Neural crest cell (in vitro differentiated cells): ENCODE data around the gene MKRN1. TPM values are rescaled to one million over a fixed set of nuclear protein-coding genes. Genes with fewer than 3 reads are reported as not detected.
A peak's percentile ranks its signal among the peaks of the same experiment; 100 is the strongest.

Experiments used
- DNase-seq: peaks from one replicate; pipeline ENCODE4 v3.0.0; 2021; ENCODE audit warnings: low read depth, mixed read lengths, low spot score
- H3K27ac Mint-ChIP-seq: one replicate; pipeline ENCODE4 v1.8.0; 2021; ENCODE audit warnings: mild to moderate bottlenecking, mixed read lengths; ENCODE audit not compliant: unreplicated experiment
- H3K27me3 Mint-ChIP-seq: 2 replicates; pipeline ENCODE4 v1.8.0; 2021; ENCODE audit warnings: low read depth, mild to moderate bottlenecking, mixed read lengths
- H3K36me3 Mint-ChIP-seq: 2 replicates; pipeline ENCODE4 v1.8.0; 2021; ENCODE audit warnings: low read depth, mild to moderate bottlenecking, mixed read lengths
- H3K4me1 Mint-ChIP-seq: 2 replicates; pipeline ENCODE4 v1.8.0; 2021; ENCODE audit warnings: mixed read lengths
- H3K4me3 Mint-ChIP-seq: one replicate; pipeline ENCODE4 v1.8.0; 2021; ENCODE audit warnings: mild to moderate bottlenecking, mixed read lengths
- H3K9me3 Mint-ChIP-seq: 2 replicates; pipeline ENCODE4 v1.8.0; 2021; ENCODE audit warnings: mixed read lengths
- total RNA-seq: library from RNA; stranded (reverse); gene quantifications from 2 replicates; pipeline ENCODE4 v1.2.1, GENCODE V29; 2021
- TF ChIP-seq, protein P1 (sequence below): fragments of 200-600 bp; sonication (generic); conservative IDR thresholded peaks from 2 replicates; pipeline ENCODE4 v1.5.0; 2021; ENCODE audit warnings: antibody characterized with exemption, mild to moderate bottlenecking

The MKRN1 gene
- total RNA-seq, 1 donor from 2014 or later = 81.2 TPM

DNA sequence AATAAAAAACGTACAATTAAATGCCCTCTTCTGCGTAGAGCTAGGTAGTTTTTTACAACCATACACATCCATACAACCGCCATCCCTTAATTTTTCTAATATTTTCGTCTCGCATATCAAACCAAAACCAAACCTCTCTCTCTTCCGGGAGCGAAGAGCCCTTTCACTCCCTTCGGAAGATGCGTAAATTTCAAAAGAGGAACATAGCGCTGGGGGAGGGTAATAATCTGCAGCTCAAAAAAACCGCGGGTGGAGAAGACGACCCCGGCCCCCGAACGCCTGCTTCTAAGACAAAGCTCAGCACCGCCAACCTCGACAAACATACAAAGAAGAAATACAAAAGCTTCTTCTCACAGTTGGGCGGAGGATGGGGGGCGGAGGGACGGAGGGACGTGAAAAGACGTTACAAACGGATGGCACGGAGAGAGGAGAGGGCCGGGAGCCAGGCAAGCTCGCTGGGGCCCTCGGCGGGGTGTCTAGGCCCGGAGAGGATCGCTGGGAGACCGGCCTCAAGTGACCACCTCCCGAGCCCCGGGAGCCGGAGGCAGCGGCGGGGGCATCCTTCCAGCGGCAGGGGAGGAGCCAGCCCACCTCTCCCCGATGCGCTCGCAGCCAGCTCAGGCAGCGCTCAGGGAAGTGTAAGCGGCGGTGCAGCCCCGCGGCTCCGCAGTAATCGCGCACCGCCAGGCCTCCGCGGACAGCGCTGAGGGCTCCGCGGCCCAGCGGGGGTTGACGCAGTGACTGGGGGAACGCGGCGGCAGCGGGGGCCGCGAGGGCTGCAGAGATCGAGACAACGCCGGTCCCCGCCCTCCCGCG is 851 bp downstream of the MKRN1 start:
- no peaks in the 10 kb centered on the region for H3K27me3 Mint-ChIP-seq
- no peaks in the 10 kb centered on the region for H3K9me3 Mint-ChIP-seq
- DNase-seq = peak; percentile 35
- H3K4me3 Mint-ChIP-seq = peak overlapping the region; percentile 100
- peak overlapping the region; percentile 99 for H3K27ac Mint-ChIP-seq
- TF ChIP-seq, protein P1, sequence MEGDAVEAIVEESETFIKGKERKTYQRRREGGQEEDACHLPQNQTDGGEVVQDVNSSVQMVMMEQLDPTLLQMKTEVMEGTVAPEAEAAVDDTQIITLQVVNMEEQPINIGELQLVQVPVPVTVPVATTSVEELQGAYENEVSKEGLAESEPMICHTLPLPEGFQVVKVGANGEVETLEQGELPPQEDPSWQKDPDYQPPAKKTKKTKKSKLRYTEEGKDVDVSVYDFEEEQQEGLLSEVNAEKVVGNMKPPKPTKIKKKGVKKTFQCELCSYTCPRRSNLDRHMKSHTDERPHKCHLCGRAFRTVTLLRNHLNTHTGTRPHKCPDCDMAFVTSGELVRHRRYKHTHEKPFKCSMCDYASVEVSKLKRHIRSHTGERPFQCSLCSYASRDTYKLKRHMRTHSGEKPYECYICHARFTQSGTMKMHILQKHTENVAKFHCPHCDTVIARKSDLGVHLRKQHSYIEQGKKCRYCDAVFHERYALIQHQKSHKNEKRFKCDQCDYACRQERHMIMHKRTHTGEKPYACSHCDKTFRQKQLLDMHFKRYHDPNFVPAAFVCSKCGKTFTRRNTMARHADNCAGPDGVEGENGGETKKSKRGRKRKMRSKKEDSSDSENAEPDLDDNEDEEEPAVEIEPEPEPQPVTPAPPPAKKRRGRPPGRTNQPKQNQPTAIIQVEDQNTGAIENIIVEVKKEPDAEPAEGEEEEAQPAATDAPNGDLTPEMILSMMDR = no peak
- H3K36me3 Mint-ChIP-seq = no peaks in the 10 kb centered on the region
- peaks cover 15% of the 10 kb centered on the region for H3K4me1 Mint-ChIP-seq

DNA sequence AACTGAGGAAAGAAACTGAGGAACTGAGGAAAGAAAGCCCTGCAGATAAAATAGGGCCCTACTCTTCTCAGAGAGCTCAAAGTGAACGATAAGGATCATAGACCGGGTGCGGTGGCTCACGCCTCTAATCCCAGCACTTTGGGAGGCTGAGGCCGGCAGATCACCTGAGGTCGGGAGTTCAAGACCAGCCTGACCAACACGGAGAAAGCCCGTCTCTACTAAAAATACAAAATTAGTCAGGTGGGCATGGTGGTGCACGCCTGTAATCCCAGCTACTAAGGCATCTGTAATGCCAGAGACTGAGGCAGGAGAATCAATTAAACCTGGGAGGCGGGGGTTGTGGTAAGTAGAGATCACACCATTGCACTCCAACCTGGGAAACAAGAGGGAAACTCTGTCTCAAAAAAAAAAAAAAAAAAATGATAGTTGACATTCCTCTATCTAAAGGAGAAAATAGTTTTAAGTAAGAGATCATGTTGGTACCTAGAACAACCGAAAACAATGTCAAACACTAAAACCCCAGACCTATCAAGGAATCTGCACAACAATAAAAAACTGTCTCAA is 2.5 kb downstream of the MKRN1 start:
- Mint-ChIP-seq H3K27ac (no peak overlapping the region), H3K27me3 (no peaks in the 10 kb centered on the region), H3K4me3 (peak overlapping the region; percentile 100), H3K9me3 (no peaks in the 10 kb centered on the region), H3K4me1 (peaks cover 15% of the 10 kb centered on the region), H3K36me3 (no peaks in the 10 kb centered on the region)
- no peak for DNase-seq
- TF ChIP-seq, protein P1 = no peak

DNA sequence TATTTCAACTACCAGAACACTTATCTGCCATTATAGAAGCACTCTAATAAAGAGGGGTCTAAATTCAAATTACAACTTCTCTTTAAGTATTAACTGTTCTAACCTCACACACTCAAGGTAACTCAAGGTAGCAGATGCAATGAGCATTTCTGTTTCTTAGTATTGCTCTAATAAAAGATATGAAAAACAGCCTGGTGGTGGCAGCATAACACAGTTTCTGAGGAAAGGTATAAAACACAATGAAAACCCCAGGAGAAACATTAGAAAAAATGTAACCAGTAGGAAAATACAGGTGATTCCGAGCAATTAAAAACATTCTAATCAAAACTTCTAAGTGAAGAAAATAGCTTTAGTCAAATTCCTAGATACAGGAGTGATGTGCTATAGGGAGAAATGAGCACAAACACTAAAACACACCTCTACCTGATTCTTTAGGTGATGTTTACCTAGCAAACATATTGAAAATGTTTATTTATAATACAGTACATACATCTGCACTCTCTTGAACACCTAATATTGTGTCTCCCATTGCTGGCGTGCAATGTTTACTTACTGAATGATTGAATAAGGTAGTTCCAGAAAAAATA is 3.5 kb downstream of the MKRN1 start:
- peak overlapping the region; percentile 78 for H3K4me3 Mint-ChIP-seq
- no peaks in the 10 kb centered on the region for H3K9me3 Mint-ChIP-seq
- TF ChIP-seq, protein P1 = peak; percentile 74
- H3K27ac Mint-ChIP-seq = no peak overlapping the region
- peak; percentile 20 for DNase-seq
- peaks cover 15% of the 10 kb centered on the region for H3K4me1 Mint-ChIP-seq
- no peaks in the 10 kb centered on the region for H3K36me3 Mint-ChIP-seq
- no peaks in the 10 kb centered on the region for H3K27me3 Mint-ChIP-seq

DNA sequence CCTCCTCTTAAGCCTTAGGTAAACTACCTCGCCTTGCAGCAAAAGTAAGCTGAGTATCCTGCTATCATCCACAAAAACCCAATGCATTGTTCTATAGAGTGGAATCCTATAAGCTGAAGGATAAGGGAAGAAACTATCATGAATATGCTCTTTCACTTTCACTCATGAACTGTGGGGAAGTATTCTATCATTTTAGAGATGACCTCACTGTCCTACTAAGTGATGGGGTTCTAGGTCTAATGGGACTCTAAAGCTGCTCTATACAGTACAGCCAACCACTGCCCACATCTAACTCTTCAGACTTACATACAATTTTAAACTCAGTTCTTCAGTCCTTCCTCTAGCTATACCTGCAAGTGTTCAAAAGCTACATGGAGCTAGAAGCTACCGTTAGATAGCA is 16.2 kb downstream of the MKRN1 start:
- TF ChIP-seq, protein P1 = no peak
- peaks cover 13% of the 10 kb centered on the region for H3K36me3 Mint-ChIP-seq
- H3K9me3 Mint-ChIP-seq = no peaks in the 10 kb centered on the region
- no peaks in the 10 kb centered on the region for H3K27me3 Mint-ChIP-seq
- peaks cover 24% of the 10 kb centered on the region for H3K4me1 Mint-ChIP-seq
- no peak overlapping the region for H3K4me3 Mint-ChIP-seq
- no peak for DNase-seq
- no peak overlapping the region for H3K27ac Mint-ChIP-seq

DNA sequence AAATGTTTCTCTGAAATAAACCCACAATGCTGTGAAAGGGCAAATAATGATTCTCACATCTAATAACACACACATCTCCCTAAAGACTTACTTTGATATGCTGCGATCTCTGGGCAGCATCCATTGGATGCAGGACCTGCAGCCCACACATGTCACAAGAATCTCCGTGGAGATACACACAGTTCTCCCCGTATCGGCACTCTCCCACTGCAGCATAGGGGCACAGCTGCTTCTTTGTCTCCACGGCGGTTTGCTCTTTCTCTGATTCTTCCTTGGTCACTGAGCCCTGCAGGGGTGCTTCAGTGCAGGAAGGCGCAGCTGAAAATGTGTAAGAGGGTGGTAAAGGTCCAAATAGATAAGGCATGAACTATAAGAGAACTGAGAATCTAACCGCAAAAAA is 20.4 kb downstream of the MKRN1 start:
- no peak for DNase-seq
- H3K36me3 Mint-ChIP-seq = peaks cover 15% of the 10 kb centered on the region
- TF ChIP-seq, protein P1 = no peak
- H3K4me3 Mint-ChIP-seq = peak overlapping the region; percentile 22
- peaks cover 28% of the 10 kb centered on the region for H3K4me1 Mint-ChIP-seq
- no peaks in the 10 kb centered on the region for H3K9me3 Mint-ChIP-seq
- H3K27ac Mint-ChIP-seq = peak overlapping the region; percentile 31
- H3K27me3 Mint-ChIP-seq = no peaks in the 10 kb centered on the region
